Right lung (tissue), 5 donors: ENCODE data around the gene NBL1. TPM values are rescaled to one million over a fixed set of nuclear protein-coding genes. Genes with fewer than 3 reads are reported as not detected.

ENCODE experiments used
- DNase-seq, 2 donors: peaks; one replicate each; pipeline ENCODE4 v3.0.0-alpha.2; 2013
- polyA plus RNA-seq, 5 donors: library from polyadenylated mRNA; unstranded; fragments of 120-200 nt; gene quantifications; one replicate each; pipeline versions ENCODE4 v1.2.1 to v1.2.3, GENCODE V29; 2013; ENCODE audit warnings: inconsistent platforms in 1 of 5, low replicate concordance in 1 of 5; ENCODE audit not compliant: insufficient read length in 5 of 5, insufficient read depth in 1 of 5

NBL1 gene
- polyA plus RNA-seq, 5 donors, result 62.9 to 103 (median 92.8) TPM

GRCh38 chr1:19665186-19665495, 21.0 kb downstream of the NBL1 start:
- DNase-seq, result no peak

GRCh38 chr1:19665496-19666465, 21.7 kb downstream of the NBL1 start:
- no peak for DNase-seq

- no peak for DNase-seq
Observed at GRCh38 chr1:19668888-19669287, 24.8 kb downstream of the NBL1 start.

GRCh38 chr1:19670787-19671186, 26.7 kb downstream of the NBL1 start:
- no peak for DNase-seq

- no peak for DNase-seq
Observed at GRCh38 chr1:19672237-19672636, 28.1 kb downstream of the NBL1 start.

- no peak for DNase-seq
Observed at GRCh38 chr1:19675797-19676196, 31.7 kb downstream of the NBL1 start.

GRCh38 chr1:19676438-19676922, 32.4 kb downstream of the NBL1 start:
- DNase-seq, result peak in 1 of 2 donors; percentile 48

- no peak for DNase-seq
Observed at GRCh38 chr1:19678493-19678892, 34.4 kb downstream of the NBL1 start.

GRCh38 chr1:19678931-19679453, 34.9 kb downstream of the NBL1 start:
- DNase-seq, result no peak

GRCh38 chr1:19679691-19680090, 35.6 kb downstream of the NBL1 start:
- DNase-seq, result no peak

GRCh38 chr1:19680644-19681043, 36.5 kb downstream of the NBL1 start:
- DNase-seq, result no peak

- no peak for DNase-seq
Observed at GRCh38 chr1:19682257-19682656, 38.1 kb downstream of the NBL1 start.

- DNase-seq, result no peak
Observed at GRCh38 chr1:19682901-19683300, 38.8 kb downstream of the NBL1 start.

- DNase-seq, result no peak
Observed at GRCh38 chr1:19683351-19683750, 39.2 kb downstream of the NBL1 start.

GRCh38 chr1:19684677-19685076, 40.6 kb downstream of the NBL1 start:
- no peak for DNase-seq

- no peak for DNase-seq
Observed at GRCh38 chr1:19685994-19686393, 41.9 kb downstream of the NBL1 start.

- DNase-seq, result no peak
Observed at GRCh38 chr1:19687414-19687813, 43.3 kb downstream of the NBL1 start.

- DNase-seq, result no peak
Observed at GRCh38 chr1:19688041-19688842, 44.1 kb downstream of the NBL1 start.

GRCh38 chr1:19689085-19689757, 45.1 kb downstream of the NBL1 start:
- DNase-seq, result no peak

GRCh38 chr1:19689856-19690255, 45.7 kb downstream of the NBL1 start:
- no peak for DNase-seq

- DNase-seq, result no peak
Observed at GRCh38 chr1:19690342-19690741, 46.2 kb downstream of the NBL1 start.

- DNase-seq, result no peak
Observed at GRCh38 chr1:19694298-19694697, 50.2 kb downstream of the NBL1 start.
